MM.1S (cell line): Measurements from ENCODE around the gene ZPBP.

ENCODE experiments used
- DNase-seq: peaks from one replicate; pipeline ENCODE4 v3.0.0-alpha.2; 2015
- H2AFZ ChIP-seq: fragments of 300-600 bp; sonication (generic); 2 replicates; pipeline ENCODE4 v1.6.0; 2016; ENCODE audit warnings: antibody characterized with exemption, low read length
- H3F3A ChIP-seq: fragments of 300-600 bp; sonication (generic); 2 replicates; pipeline ENCODE4 v1.6.1; 2016; ENCODE audit warnings: mild to moderate bottlenecking, antibody characterized with exemption, low read length, moderate library complexity, mixed read lengths; ENCODE audit not compliant: insufficient read depth
- H3K27ac ChIP-seq: fragments of 300-600 bp; sonication (generic); 2 replicates; pipeline ENCODE4 v1.5.1; 2016; ENCODE audit warnings: mild to moderate bottlenecking, low read length
- H3K27me3 ChIP-seq: fragments of 300-600 bp; sonication (generic); replicated peaks from 2 replicates; pipeline ENCODE4 v1.6.0; 2016; ENCODE audit warnings: low read length; ENCODE audit not compliant: insufficient read depth
- H3K36me3 ChIP-seq: fragments of 300-600 bp; sonication (generic); replicated peaks from 2 replicates; pipeline ENCODE4 v1.6.1; 2016; ENCODE audit warnings: mild to moderate bottlenecking, low read length, mixed read lengths; ENCODE audit not compliant: insufficient read depth
- H3K4me1 ChIP-seq: fragments of 300-600 bp; sonication (generic); 2 replicates; pipeline ENCODE4 v1.6.1; 2016; ENCODE audit warnings: low read length, mixed read lengths
- H3K4me2 ChIP-seq: fragments of 300-600 bp; sonication (generic); 2 replicates; pipeline ENCODE4 v1.6.0; 2016; ENCODE audit warnings: low read depth, low read length
- H3K4me3 ChIP-seq: fragments of 300-600 bp; sonication (generic); 2 replicates; pipeline ENCODE4 v1.5.1; 2016; ENCODE audit warnings: low read length, mixed read lengths
- H3K79me2 ChIP-seq: fragments of 300-600 bp; sonication (generic); 2 replicates; pipeline ENCODE4 v1.6.1; 2016; ENCODE audit warnings: mixed run types, low read length, mixed read lengths
- H3K9ac ChIP-seq: fragments of 300-600 bp; sonication (generic); 2 replicates; pipeline ENCODE4 v1.6.1; 2016; ENCODE audit warnings: low read length, mixed read lengths
- H3K9me2 ChIP-seq: fragments of 300-600 bp; sonication (generic); replicated peaks from 2 replicates; pipeline ENCODE4 v1.6.1; 2016; ENCODE audit warnings: mild to moderate bottlenecking, low read length, mixed read lengths; ENCODE audit not compliant: insufficient read depth
- H3K9me3 ChIP-seq: fragments of 300-600 bp; sonication (generic); replicated peaks from 2 replicates; pipeline ENCODE4 v1.6.1; 2016; ENCODE audit warnings: mild to moderate bottlenecking, low read length, mixed read lengths; ENCODE audit not compliant: insufficient read depth
- H4K20me1 ChIP-seq: fragments of 300-600 bp; sonication (generic); 2 replicates; pipeline ENCODE4 v1.6.1; 2016; ENCODE audit warnings: mild to moderate bottlenecking, low read length, moderate library complexity, mixed read lengths; ENCODE audit not compliant: insufficient read depth
- EZH2 ChIP-seq: fragments of 300-600 bp; sonication (generic); optimal IDR thresholded peaks from 2 replicates; pipeline ENCODE3; 2017; ENCODE audit warnings: low read depth, mild to moderate bottlenecking, antibody characterized with exemption, low read length, mixed read lengths
- EZH2phosphoT487 ChIP-seq: fragments of 300-600 bp; sonication (generic); IDR thresholded peaks from 2 replicates; pipeline ENCODE4 v1.6.1; 2018; ENCODE audit warnings: antibody characterized with exemption, low read length
- TF ChIP-seq, protein P1 (sequence below): fragments of 300-600 bp; sonication (generic); IDR thresholded peaks from 2 replicates; pipeline ENCODE4 v1.5.1; 2016; ENCODE audit warnings: antibody characterized with exemption, low read length, mixed read lengths

The ZPBP gene

DNA sequence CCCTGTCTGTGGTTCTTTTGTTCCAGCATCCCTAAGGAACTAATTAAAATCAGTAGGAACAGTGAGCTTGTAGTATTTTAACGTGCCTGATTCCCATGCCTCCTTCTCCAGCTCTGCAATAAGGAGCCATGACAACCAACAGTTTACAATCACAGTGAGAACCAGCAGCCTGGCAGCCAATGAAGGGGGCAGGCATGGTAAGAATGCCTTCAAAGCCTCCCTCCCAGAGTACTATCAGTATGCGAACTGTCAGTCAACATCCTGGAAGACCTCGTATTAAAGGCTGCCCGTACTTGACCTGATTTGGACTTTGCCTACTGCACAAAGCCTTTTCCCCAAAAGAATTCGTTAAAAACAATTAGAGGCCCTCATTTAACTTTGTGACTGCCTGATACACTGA is 7.7 kb downstream of the ZPBP start:
- Histone ChIP-seq H3K79me2 (no peaks in the 10 kb centered on the region), H3K9me2 (no peaks in the 10 kb centered on the region), H4K20me1 (no peaks in the 10 kb centered on the region), H3K9ac (no peak overlapping the region), H3K4me2 (no peak overlapping the region), H3K4me3 (no peak overlapping the region), H3K36me3 (no peaks in the 10 kb centered on the region), H3K4me1 (no peaks in the 10 kb centered on the region), H2AFZ (no peak overlapping the region), H3F3A (no peaks in the 10 kb centered on the region), H3K9me3 (no peaks in the 10 kb centered on the region), H3K27ac (no peak overlapping the region), H3K27me3 (no peaks in the 10 kb centered on the region)
- DNase-seq, result no peak
- TF ChIP-seq, protein P1, sequence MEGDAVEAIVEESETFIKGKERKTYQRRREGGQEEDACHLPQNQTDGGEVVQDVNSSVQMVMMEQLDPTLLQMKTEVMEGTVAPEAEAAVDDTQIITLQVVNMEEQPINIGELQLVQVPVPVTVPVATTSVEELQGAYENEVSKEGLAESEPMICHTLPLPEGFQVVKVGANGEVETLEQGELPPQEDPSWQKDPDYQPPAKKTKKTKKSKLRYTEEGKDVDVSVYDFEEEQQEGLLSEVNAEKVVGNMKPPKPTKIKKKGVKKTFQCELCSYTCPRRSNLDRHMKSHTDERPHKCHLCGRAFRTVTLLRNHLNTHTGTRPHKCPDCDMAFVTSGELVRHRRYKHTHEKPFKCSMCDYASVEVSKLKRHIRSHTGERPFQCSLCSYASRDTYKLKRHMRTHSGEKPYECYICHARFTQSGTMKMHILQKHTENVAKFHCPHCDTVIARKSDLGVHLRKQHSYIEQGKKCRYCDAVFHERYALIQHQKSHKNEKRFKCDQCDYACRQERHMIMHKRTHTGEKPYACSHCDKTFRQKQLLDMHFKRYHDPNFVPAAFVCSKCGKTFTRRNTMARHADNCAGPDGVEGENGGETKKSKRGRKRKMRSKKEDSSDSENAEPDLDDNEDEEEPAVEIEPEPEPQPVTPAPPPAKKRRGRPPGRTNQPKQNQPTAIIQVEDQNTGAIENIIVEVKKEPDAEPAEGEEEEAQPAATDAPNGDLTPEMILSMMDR, result no peak
- no peak for TF ChIP-seq EZH2phosphoT487
- TF ChIP-seq EZH2, result no peak

DNA sequence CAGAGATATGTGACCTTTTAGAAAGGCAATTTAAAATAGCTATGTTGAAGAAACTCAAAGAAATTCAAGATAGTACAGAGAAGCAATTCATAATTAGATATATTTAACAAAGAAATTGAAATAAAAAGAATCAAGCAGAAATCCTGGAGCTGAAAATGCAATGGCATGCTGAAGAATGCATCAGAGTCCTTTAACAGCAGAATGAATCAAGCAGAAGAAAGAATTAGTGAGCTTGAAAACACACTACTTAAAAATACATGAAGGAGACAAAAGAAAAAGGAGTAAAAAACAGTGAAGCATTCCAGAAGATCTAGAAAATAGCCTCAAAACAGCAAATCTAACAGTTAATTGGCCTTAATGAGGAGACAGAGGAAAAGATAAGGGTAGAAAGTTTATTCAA is 20.0 kb downstream of the ZPBP start:
- no peak for DNase-seq
- TF ChIP-seq, protein P1, result no peak
- TF ChIP-seq EZH2 (no peak), EZH2phosphoT487 (no peak)
- Histone ChIP-seq H3K4me2 (no peak overlapping the region), H3K27ac (no peak overlapping the region), H4K20me1 (no peaks in the 10 kb centered on the region), H3K9me3 (no peaks in the 10 kb centered on the region), H3K9me2 (no peaks in the 10 kb centered on the region), H3K4me1 (peaks cover 8% of the 10 kb centered on the region; the same call in 1 of the 2 replicates), H2AFZ (no peak overlapping the region), H3K9ac (no peak overlapping the region), H3F3A (no peaks in the 10 kb centered on the region), H3K79me2 (no peaks in the 10 kb centered on the region), H3K4me3 (no peak overlapping the region), H3K36me3 (no peaks in the 10 kb centered on the region), H3K27me3 (peaks cover 8% of the 10 kb centered on the region; the same call in 1 of the 2 replicates)

DNA sequence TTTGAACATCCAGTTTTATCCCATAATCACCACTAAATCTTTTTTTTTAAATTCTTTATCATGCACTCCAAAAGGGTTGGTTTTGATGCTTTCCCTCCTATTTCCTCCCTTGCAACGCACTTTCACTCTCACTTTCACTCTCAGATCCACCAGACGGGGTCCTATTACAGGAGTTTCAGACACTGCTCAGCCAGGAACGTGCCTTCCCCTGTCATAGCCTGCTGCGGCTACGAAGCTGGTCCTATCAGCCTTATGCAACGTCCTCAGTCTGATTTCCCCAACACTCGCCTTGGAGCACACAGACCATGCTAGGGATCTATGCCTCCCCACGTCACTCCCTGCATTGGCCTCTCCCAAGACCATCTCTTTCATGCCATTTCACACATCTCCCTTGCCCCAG is 23.4 kb downstream of the ZPBP start:
- no peaks in the 10 kb centered on the region for H3K9me2 ChIP-seq
- no peak overlapping the region for H3K9ac ChIP-seq
- H3K27me3 ChIP-seq, result peaks cover 9% of the 10 kb centered on the region; the same call in 1 of the 2 replicates
- H3K4me2 ChIP-seq, result peak overlapping the region; percentile 64
- no peaks in the 10 kb centered on the region for H3K79me2 ChIP-seq
- no peak overlapping the region for H3K27ac ChIP-seq
- H3F3A ChIP-seq, result no peaks in the 10 kb centered on the region
- H4K20me1 ChIP-seq, result no peaks in the 10 kb centered on the region
- H2AFZ ChIP-seq, result no peak overlapping the region
- TF ChIP-seq EZH2phosphoT487, result no peak
- no peak for TF ChIP-seq EZH2
- TF ChIP-seq, protein P1, result no peak
- H3K36me3 ChIP-seq, result no peaks in the 10 kb centered on the region
- H3K4me3 ChIP-seq, result peak overlapping the region; percentile 39
- no peaks in the 10 kb centered on the region for H3K9me3 ChIP-seq
- peaks cover 8% of the 10 kb centered on the region; the same call in 1 of the 2 replicates for H3K4me1 ChIP-seq
- DNase-seq, result peak; percentile 37
